SK-N-DZ (cell line): ENCODE results near the gene NFKBIL1.

Experiments used
- DNase-seq: peaks from one replicate; pipeline ENCODE4 v3.0.0-alpha.2; 2015; ENCODE audit warnings: low spot score

The NFKBIL1 gene

GRCh38 chr6:31559958-31560696 lies 12.7 kb downstream of the NFKBIL1 start:
- no peak for DNase-seq

DNA sequence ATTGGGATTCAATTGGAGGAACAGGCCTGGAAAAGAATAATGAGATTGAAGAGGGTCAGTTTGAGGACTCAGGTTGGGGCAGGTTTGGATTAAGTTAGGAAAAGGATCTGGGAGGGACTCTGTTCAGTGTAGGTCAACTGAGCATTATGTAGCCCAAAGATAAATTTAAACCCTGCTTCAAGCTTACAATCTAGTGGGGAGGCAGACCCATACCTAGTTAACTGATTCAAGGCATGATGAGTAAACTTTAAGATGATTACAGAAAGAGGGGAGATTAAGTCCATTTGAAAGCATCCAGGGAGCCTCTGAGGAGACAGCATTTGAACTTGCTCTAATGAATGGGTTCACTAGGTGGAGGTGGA lies 13.3 kb downstream of the NFKBIL1 start:
- no peak for DNase-seq

GRCh38 chr6:31567531-31568370 lies 20.3 kb downstream of the NFKBIL1 start:
- no peak for DNase-seq

- no peak for DNase-seq
Observed at GRCh38 chr6:31568537-31568961, 21.1 kb downstream of the NFKBIL1 start.

DNA sequence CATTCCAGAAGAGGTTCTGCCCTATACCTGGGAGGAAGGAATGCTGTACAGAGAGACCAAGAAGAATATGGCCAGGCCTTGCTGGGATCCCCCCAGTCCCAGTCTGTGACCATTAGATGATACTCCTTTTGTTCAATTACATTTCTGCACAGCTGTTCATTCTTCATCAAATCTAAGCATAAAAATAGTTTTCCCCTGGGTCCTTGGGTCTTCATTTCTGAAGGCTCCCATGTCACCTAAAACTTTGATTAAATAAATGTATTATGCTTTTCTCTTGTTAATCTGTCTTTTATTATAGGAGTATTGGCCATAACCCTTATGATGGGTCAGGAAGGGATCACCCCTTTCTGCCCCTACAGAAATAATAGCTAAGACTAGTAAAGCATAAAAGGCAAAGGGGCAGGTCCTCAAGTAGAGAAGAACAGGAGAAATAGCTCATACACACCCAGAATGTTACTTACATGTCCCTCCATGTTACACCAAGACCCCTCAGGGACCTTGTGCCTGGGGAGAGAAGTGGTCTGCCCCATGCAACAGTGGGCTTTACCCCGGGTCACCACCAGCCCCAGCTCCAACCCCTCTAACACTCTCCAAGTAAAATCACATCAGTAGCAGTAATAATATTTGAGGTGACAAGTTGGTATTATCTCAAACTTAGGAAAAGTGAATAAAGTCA lies 22.6 kb downstream of the NFKBIL1 start:
- no peak for DNase-seq

DNA sequence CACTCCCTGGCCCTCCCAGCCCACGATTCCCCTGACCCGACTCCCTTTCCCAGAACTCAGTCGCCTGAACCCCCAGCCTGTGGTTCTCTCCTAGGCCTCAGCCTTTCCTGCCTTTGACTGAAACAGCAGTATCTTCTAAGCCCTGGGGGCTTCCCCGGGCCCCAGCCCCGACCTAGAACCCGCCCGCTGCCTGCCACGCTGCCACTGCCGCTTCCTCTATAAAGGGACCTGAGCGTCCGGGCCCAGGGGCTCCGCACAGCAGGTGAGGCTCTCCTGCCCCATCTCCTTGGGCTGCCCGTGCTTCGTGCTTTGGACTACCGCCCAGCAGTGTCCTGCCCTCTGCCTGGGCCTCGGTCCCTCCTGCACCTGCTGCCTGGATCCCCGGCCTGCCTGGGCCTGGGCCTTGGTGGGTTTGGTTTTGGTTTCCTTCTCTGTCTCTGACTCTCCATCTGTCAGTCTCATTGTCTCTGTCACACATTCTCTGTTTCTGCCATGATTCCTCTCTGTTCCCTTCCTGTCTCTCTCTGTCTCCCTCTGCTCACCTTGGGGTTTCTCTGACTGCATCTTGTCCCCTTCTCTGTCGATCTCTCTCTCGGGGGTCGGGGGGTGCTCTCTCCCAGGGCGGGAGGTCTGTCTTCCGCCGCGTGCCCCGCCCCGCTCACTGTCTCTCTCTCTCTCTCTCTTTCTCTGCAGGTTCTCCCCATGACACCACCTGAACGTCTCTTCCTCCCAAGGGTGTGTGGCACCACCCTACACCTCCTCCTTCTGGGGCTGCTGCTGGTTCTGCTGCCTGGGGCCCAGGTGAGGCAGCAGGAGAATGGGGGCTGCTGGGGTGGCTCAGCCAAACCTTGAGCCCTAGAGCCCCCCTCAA lies 24.9 kb downstream of the NFKBIL1 start, which contains the start of gene LTA:
TSS of gene LTA (plus strand) at position 249 of the 871 bp plus-strand sequence. CDS start at position 703, 454 bp downstream.
- DNase-seq = no peak

GRCh38 chr6:31573239-31574105 lies 26.1 kb downstream of the NFKBIL1 start:
- no peak for DNase-seq

DNA sequence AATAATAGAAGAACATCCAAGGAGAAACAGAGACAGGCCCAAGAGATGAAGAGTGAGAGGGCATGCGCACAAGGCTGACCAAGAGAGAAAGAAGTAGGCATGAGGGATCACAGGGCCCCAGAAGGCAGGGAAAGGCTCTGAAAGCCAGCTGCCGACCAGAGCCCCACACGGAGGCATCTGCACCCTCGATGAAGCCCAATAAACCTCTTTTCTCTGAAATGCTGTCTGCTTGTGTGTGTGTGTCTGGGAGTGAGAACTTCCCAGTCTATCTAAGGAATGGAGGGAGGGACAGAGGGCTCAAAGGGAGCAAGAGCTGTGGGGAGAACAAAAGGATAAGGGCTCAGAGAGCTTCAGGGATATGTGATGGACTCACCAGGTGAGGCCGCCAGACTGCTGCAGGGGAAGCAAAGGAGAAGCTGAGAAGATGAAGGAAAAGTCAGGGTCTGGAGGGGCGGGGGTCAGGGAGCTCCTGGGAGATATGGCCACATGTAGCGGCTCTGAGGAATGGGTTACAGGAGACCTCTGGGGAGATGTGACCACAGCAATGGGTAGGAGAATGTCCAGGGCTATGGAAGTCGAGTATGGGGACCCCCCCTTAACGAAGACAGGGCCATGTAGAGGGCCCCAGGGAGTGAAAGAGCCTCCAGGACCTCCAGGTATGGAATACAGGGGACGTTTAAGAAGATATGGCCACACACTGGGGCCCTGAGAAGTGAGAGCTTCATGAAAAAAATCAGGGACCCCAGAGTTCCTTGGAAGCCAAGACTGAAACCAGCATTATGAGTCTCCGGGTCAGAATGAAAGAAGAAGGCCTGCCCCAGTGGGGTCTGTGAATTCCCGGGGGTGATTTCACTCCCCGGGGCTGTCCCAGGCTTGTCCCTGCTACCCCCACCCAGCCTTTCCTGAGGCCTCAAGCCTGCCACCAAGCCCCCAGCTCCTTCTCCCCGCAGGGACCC lies 27.0 kb downstream of the NFKBIL1 start:
- no peak for DNase-seq

DNA sequence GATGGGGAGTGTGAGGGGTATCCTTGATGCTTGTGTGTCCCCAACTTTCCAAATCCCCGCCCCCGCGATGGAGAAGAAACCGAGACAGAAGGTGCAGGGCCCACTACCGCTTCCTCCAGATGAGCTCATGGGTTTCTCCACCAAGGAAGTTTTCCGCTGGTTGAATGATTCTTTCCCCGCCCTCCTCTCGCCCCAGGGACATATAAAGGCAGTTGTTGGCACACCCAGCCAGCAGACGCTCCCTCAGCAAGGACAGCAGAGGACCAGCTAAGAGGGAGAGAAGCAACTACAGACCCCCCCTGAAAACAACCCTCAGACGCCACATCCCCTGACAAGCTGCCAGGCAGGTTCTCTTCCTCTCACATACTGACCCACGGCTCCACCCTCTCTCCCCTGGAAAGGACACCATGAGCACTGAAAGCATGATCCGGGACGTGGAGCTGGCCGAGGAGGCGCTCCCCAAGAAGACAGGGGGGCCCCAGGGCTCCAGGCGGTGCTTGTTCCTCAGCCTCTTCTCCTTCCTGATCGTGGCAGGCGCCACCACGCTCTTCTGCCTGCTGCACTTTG lies 28.0 kb downstream of the NFKBIL1 start, which contains the start of gene TNF:
TSS of gene TNF (plus strand) at position 231 of the 567 bp plus-strand sequence. CDS start at position 408, 177 bp downstream.
- DNase-seq = peak; percentile 42

GRCh38 chr6:31575952-31576685 lies 28.7 kb downstream of the NFKBIL1 start:
- DNase-seq = peak; percentile 85

GRCh38 chr6:31576897-31577578 lies 29.6 kb downstream of the NFKBIL1 start:
- DNase-seq = no peak

GRCh38 chr6:31577579-31577966 lies 30.2 kb downstream of the NFKBIL1 start:
- no peak for DNase-seq

GRCh38 chr6:31578184-31579118 lies 31.0 kb downstream of the NFKBIL1 start:
- no peak for DNase-seq

DNA sequence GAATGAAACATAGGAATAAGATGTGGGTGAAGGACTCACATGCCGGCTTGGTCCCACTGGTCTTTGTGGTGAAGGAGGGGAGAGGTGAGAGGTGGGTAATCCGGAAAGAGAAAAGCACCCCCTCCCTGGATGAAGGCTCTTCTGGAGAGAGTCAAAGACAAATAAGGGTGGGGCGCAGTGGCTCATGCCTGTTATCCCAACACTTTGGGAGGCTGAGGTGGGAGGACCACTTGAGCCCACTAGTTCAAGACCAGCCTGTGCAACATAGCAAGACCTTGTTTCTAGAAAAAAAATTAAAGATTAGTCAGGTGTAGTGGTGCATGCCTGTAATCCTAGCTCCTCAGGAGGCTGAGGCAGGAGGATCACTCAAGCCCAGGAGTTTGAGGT lies 31.7 kb downstream of the NFKBIL1 start:
- no peak for DNase-seq

DNA sequence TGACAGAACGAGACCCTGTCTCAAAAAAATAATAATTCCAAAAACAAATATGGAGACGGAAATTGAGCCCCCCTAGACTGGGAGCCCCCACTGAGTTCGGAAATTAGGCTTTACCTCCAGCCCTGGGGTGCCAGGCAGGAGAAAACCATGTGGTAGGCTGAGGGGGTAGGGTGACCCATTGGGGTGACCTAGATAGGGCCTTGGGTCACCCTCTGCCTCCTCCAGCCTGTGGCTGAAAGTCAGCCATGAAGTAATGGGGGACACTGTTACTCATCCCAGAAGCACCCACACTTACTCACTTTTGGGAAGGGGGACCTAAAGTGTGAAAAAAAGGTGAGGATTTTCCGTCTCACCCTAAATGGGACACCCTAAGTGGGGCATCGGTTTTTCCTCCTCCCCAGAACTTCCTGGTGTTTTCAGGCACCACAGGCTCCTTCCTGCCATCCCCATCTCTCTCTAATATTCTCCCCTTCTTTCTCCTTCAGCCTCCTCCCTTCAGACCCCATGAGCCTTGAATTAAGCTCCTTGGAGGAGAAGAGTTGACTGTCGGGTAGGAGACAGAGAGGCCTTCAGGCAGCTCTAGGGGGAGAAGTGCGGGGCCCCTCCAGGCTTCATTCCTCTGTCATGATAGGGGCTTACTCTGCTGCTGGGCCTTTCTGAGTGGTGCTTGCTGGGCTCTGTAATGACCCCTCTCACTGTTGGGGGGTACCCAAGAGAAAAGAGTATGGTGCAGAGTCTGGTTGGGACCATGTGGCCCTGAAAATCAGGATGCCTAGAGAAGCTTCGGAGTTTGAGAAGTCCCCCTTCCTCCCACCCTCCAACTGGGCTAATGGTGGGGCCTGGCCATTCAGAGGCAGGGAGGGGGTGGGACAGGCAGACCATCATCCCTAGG lies 32.4 kb downstream of the NFKBIL1 start:
- no peak for DNase-seq
